ENCODE measurements around the gene ARL15. TPM values are rescaled to one million over a fixed set of nuclear protein-coding genes. Genes with fewer than 3 reads are reported as not detected.

The ARL15 gene
- total and polyA plus RNA-seq, 2 donors (not counting 3 experiments of a cell fraction or from before 2014, with no cell fraction given) = 11.9 to 24.4 TPM

DNA sequence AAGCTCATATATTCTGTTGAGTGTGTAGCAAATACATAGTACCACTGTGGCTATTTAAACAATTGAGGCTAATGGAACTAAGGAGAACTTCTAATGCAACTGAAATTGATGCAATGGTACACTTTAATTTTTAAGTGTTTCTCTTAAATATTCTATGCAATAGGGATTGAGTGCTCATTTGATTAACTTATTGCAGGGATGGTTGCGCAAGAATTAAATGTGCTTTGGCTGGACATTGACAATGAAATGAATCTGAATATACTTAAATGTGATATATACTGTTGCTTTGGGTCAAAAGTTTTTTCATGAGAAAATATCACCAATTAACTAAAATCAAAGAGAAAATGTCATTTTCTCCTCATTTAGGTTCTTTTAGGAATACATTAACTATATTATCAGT lies 227.1 kb downstream of the ARL15 start:
- BruUV-seq (replicated peaks) = no TSS peak
- Histone ChIP-seq H2AFZ (ENCODE audit: low read depth, low read length) (no peak overlapping the region), H3K27ac (ENCODE audit: insufficient read depth, low read depth, low read length) (no peak overlapping the region), H3K9me3 (replicated peaks; ENCODE audit: control insufficient read depth, insufficient read depth, low read length) (no peaks in the 10 kb centered on the region), H4K20me1 (replicated peaks; ENCODE audit: control insufficient read depth, extremely low read depth, insufficient read depth, low read length) (no peaks in the 10 kb centered on the region), H3K36me3 (ENCODE audit: control insufficient read depth in 2 of 2, extremely low read depth in 1 of 2, insufficient read depth in 2 of 2, low read length in 2 of 2) (no peaks in the 10 kb centered on the region), H3K4me3 (replicated peaks in 1 of 3; ENCODE audit: insufficient read depth in 1 of 3, low read depth in 1 of 3, low read length in 3 of 3) (no peak overlapping the region), H3K27me3 (ENCODE audit: control insufficient read depth in 2 of 2, insufficient read depth in 2 of 2, low read length in 2 of 2) (no peaks in the 10 kb centered on the region), H3K9me1 (replicated peaks; ENCODE audit: control insufficient read depth, extremely low read depth, insufficient read depth, low read length) (peaks cover 2% of the 10 kb centered on the region), H3K4me1 (ENCODE audit: control insufficient read depth, extremely low read depth, insufficient read depth, low read length) (peaks cover 12% of the 10 kb centered on the region), H3K79me2 (ENCODE audit: control insufficient read depth, insufficient read depth, low read length) (no peaks in the 10 kb centered on the region), H3K9ac (replicated peaks; ENCODE audit: extremely low read depth, insufficient read depth, low read length) (no peak overlapping the region), H3K4me2 (ENCODE audit: insufficient read depth, low read length) (no peak overlapping the region)
- DNase-seq (ENCODE audit: low read depth, low spot score) (no peak), FAIRE-seq (no peak)
- intact Hi-C loops (cut with micrococcal nuclease) (no loop called here), dilution Hi-C loops (cut with MboI; ENCODE audit: extremely low pct_ligation_motif_present, low sequenced_read_pairs) (no loop called here)
- ChIA-PET POLR2A (no interaction called here), CTCF (no interaction called here)
- TF ChIP-seq, protein P1, sequence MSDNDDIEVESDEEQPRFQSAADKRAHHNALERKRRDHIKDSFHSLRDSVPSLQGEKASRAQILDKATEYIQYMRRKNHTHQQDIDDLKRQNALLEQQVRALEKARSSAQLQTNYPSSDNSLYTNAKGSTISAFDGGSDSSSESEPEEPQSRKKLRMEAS (IDR thresholded peaks at IDR 0.05; ENCODE audit: insufficient read depth, insufficient read length) = no peak
- TF ChIP-seq GATA2 (IDR thresholded peaks at IDR 0.05; ENCODE audit: insufficient read depth, insufficient read length, low read depth, low read length) = no peak
- TF ChIP-seq JUN (IDR thresholded peaks at IDR 0.05; ENCODE audit: borderline replicate concordance, insufficient read depth, insufficient read length, low read depth) = no peak
- no peak for TF ChIP-seq MYC (IDR thresholded peaks at IDR 0.05; ENCODE audit: low read depth, low read length)
- no peak for TF ChIP-seq POLR2AphosphoS5 (IDR thresholded peaks at IDR 0.05; ENCODE audit: insufficient read depth, low read depth, low read length)
- TF ChIP-seq POLR2A (IDR thresholded peaks at IDR 0.05; ENCODE audit: low read depth, low read length) = no peak
- TF ChIP-seq EZH2 (IDR thresholded peaks at IDR 0.05; ENCODE audit: borderline replicate concordance, low read depth, low read length, severe bottlenecking) = no peak
- TF ChIP-seq, protein P2, sequence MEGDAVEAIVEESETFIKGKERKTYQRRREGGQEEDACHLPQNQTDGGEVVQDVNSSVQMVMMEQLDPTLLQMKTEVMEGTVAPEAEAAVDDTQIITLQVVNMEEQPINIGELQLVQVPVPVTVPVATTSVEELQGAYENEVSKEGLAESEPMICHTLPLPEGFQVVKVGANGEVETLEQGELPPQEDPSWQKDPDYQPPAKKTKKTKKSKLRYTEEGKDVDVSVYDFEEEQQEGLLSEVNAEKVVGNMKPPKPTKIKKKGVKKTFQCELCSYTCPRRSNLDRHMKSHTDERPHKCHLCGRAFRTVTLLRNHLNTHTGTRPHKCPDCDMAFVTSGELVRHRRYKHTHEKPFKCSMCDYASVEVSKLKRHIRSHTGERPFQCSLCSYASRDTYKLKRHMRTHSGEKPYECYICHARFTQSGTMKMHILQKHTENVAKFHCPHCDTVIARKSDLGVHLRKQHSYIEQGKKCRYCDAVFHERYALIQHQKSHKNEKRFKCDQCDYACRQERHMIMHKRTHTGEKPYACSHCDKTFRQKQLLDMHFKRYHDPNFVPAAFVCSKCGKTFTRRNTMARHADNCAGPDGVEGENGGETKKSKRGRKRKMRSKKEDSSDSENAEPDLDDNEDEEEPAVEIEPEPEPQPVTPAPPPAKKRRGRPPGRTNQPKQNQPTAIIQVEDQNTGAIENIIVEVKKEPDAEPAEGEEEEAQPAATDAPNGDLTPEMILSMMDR (IDR thresholded peaks at IDR 0.05; ENCODE audit: extremely low read depth in 1 of 2, insufficient read depth in 1 of 2, low read depth in 1 of 2, low read length in 2 of 2) = no peak
- no peak for TF ChIP-seq FOS (IDR thresholded peaks at IDR 0.05; ENCODE audit: borderline replicate concordance, insufficient read depth, low read length)

All from endothelial cell of umbilical vein (primary cell).